SK-N-SH (cell line): ENCODE results near the gene ATP1A2. TPM values are rescaled to one million over a fixed set of nuclear protein-coding genes. Genes with fewer than 3 reads are reported as not detected.

Source experiments
- CTCF ChIA-PET: fragments of 300-600, 350-600 bp; formaldehyde crosslinking; extraction: SDS; loops from one replicate; lab custom pipeline; 2021; lab: Yijun Ruan, JAX
- POLR2A ChIA-PET: fragments of 350-600 bp; sonication (Branson Sonifier 250); formaldehyde crosslinking; extraction: SDS; loops from one replicate; lab custom pipeline; 2020; ENCODE audit warnings: antibody characterized with exemption, inconsistent platforms; lab: Yijun Ruan, JAX
- DNase-seq: peaks from one replicate; pipeline ENCODE4 v3.0.0; 2012
- H2AFZ ChIP-seq: fragments of 200-600 bp; sonication (generic); 2 replicates; pipeline ENCODE4 v1.8.1; 2016; ENCODE audit warnings: antibody characterized with exemption, mild to moderate bottlenecking, low read depth
- H3F3A ChIP-seq: fragments of 200-600 bp; sonication (generic); replicated peaks from 2 replicates; pipeline ENCODE3; 2016; ENCODE audit warnings: antibody characterized with exemption, mild to moderate bottlenecking; ENCODE audit not compliant: insufficient read depth
- H3K27ac ChIP-seq, 2 experiments: fragments of 200-500 bp in 1 of 2; fragments of 200-600 bp in 1 of 2; sonication (Bioruptor generic) in 1 of 2; sonication (generic), shearing (Covaris generic) in 1 of 2; 2 replicates each; pipeline versions ENCODE4 v1.5.1 to v1.6.1; 2014 to 2016; ENCODE audit warnings: low read depth in 2 of 2, inconsistent platforms in 1 of 2, low read length in 1 of 2, mild to moderate bottlenecking in 1 of 2, mixed read lengths in 1 of 2
- H3K27me3 ChIP-seq: fragments of 200-600 bp; sonication (generic), shearing (Covaris generic); 2 replicates; pipeline ENCODE4 v1.6.1; 2016; ENCODE audit warnings: mixed run types; ENCODE audit not compliant: insufficient read depth
- H3K36me3 ChIP-seq, 2 experiments: fragments of 200-500 bp in 1 of 2; fragments of 200-600 bp in 1 of 2; sonication (Bioruptor generic) in 1 of 2; sonication (generic) in 1 of 2; replicated peaks in 1 of 2; 2 replicates each; pipeline versions ENCODE3 to v1.5.1; 2014 to 2016; ENCODE audit warnings: low read length in 1 of 2, mild to moderate bottlenecking in 1 of 2; ENCODE audit not compliant: insufficient read depth in 2 of 2, control insufficient read depth in 1 of 2
- H3K4me1 ChIP-seq, 2 experiments: fragments of 200-500 bp in 1 of 2; fragments of 200-600 bp in 1 of 2; sonication (Bioruptor generic) in 1 of 2; sonication (generic), shearing (Covaris generic) in 1 of 2; 2 replicates each; pipeline versions ENCODE4 v1.5.1 to v1.6.1; 2014 to 2016; ENCODE audit warnings: low read depth in 1 of 2, low read length in 1 of 2, mixed run types in 1 of 2; ENCODE audit not compliant: insufficient read depth in 2 of 2, control insufficient read depth in 1 of 2
- H3K4me2 ChIP-seq: fragments of 200-600 bp; sonication (generic), shearing (Covaris generic); 2 replicates; pipeline ENCODE4 v1.6.1; 2017; ENCODE audit warnings: mixed run types
- H3K4me3 ChIP-seq, 2 experiments: fragments of 200-500 bp in 1 of 2; fragments of 200-600 bp in 1 of 2; sonication (Bioruptor generic) in 1 of 2; sonication (generic), shearing (Covaris generic) in 1 of 2; 2 replicates each; pipeline versions ENCODE4 v1.5.1 to v1.8.1; 2014 to 2016; ENCODE audit warnings: low read depth in 2 of 2, inconsistent platforms in 1 of 2, low read length in 1 of 2, mild to moderate bottlenecking in 1 of 2, mixed read lengths in 1 of 2, moderate library complexity in 1 of 2
- H3K79me2 ChIP-seq: fragments of 200-600 bp; sonication (generic); 2 replicates; pipeline ENCODE4 v1.8.1; 2017; ENCODE audit warnings: mild to moderate bottlenecking; ENCODE audit not compliant: insufficient read depth
- H3K9ac ChIP-seq: fragments of 200-600 bp; sonication (generic); 2 replicates; pipeline ENCODE4 v1.6.1; 2017; ENCODE audit warnings: mixed run types
- H3K9me2 ChIP-seq: fragments of 200-600 bp; sonication (generic); 2 replicates; pipeline ENCODE4 v1.6.1; 2017; ENCODE audit warnings: mixed run types
- H3K9me3 ChIP-seq: fragments of 200-600 bp; sonication (generic); 2 replicates; pipeline ENCODE4 v1.6.1; 2017; ENCODE audit warnings: mixed run types, mild to moderate bottlenecking, moderate library complexity
- H4K20me1 ChIP-seq: fragments of 200-600 bp; sonication (generic); 2 replicates; pipeline ENCODE4 v1.6.1; 2017; ENCODE audit warnings: mild to moderate bottlenecking, mixed run types; ENCODE audit not compliant: insufficient read depth
- CTCF ChIP-seq: fragments of 200-600 bp; sonication (generic); IDR thresholded peaks from 2 replicates; pipeline ENCODE4 v1.6.1; 2017; ENCODE audit warnings: antibody characterized with exemption, mild to moderate bottlenecking, moderate library complexity
- ELF1 ChIP-seq: IDR thresholded peaks from 2 replicates; pipeline ENCODE4 v1.4.0; 2012
- FOSL2 ChIP-seq: IDR thresholded peaks from 2 replicates; pipeline ENCODE4 v1.4.0; 2012; ENCODE audit warnings: low read depth, mild to moderate bottlenecking, moderate library complexity, borderline replicate concordance
- FOXM1 ChIP-seq: IDR thresholded peaks from 2 replicates; pipeline ENCODE4 v1.4.0; 2012; ENCODE audit warnings: low read depth, mild to moderate bottlenecking
- IRF3 ChIP-seq: fragments of 150-350 bp; IDR thresholded peaks from 2 replicates; pipeline ENCODE4 v1.6.1; 2016; ENCODE audit warnings: mild to moderate bottlenecking, low read depth, low read length
- MEF2A ChIP-seq: IDR thresholded peaks from 2 replicates; pipeline ENCODE4 v1.4.0; 2012; ENCODE audit warnings: low read depth, borderline replicate concordance
- MXI1 ChIP-seq: IDR thresholded peaks from 2 replicates; pipeline ENCODE4 v1.6.1; 2012; ENCODE audit warnings: mild to moderate bottlenecking, low read depth, low read length, improper control_type of control experiment
- NFIC ChIP-seq: IDR thresholded peaks from 2 replicates; pipeline ENCODE4 v1.4.0; 2012; ENCODE audit warnings: borderline replicate concordance
- NRF1 ChIP-seq: IDR thresholded peaks from 2 replicates; pipeline ENCODE4 v1.6.1; 2012; ENCODE audit warnings: low read depth, mild to moderate bottlenecking, low read length
- PBX3 ChIP-seq: IDR thresholded peaks from 2 replicates; pipeline ENCODE4; 2012
- RAD21 ChIP-seq: IDR thresholded peaks from 2 replicates; pipeline ENCODE4 v1.6.1; 2012; ENCODE audit warnings: mild to moderate bottlenecking, low read length
- REST ChIP-seq: IDR thresholded peaks from 2 replicates; pipeline ENCODE4 v1.6.1; 2012; ENCODE audit warnings: mild to moderate bottlenecking, low read depth, low read length, moderate library complexity
- RFX5 ChIP-seq: IDR thresholded peaks from 2 replicates; pipeline ENCODE4 v1.6.1; 2012; ENCODE audit warnings: mild to moderate bottlenecking, improper control_type of control experiment, low read length
- SMC3 ChIP-seq: IDR thresholded peaks from 2 replicates; pipeline ENCODE4 v1.6.1; 2012; ENCODE audit warnings: low read depth, low read length, improper control_type of control experiment
- TAF1 ChIP-seq: IDR thresholded peaks from 2 replicates; pipeline ENCODE4 v1.6.1; 2012; ENCODE audit warnings: low read depth, mild to moderate bottlenecking, low read length, moderate library complexity, borderline replicate concordance
- TCF12 ChIP-seq: IDR thresholded peaks from 2 replicates; pipeline ENCODE4 v1.4.0; 2012
- TEAD4 ChIP-seq: IDR thresholded peaks from 2 replicates; pipeline ENCODE4 v1.4.0; 2012; ENCODE audit warnings: mild to moderate bottlenecking, borderline replicate concordance; ENCODE audit not compliant: insufficient read depth
- USF2 ChIP-seq: fragments of 150-350 bp; IDR thresholded peaks from 2 replicates; pipeline ENCODE4 v1.6.1; 2017; ENCODE audit warnings: antibody characterized with exemption, low read length, low read depth, borderline replicate concordance
- WGBS: methylation state at CpG from one replicate; pipeline ENCODE4 v1.1.6; 2017; ENCODE audit warnings: low lambda C conversion rate; 5-methylcytosine and 5-hydroxymethylcytosine counted together
- polyA plus RNA-seq, 3 experiments: library from polyadenylated mRNA; depleted of rRNA; stranded (reverse); fragments of >200 nt; gene quantifications; 2 replicates each; pipeline ENCODE4 v1.2.3, GENCODE V29; 2012

The ATP1A2 gene
- polyA plus RNA-seq, 1 of the 3 experiments (the other 2 are of a cell fraction), result 0.07 TPM

- no peaks in the 10 kb centered on the region for H4K20me1 ChIP-seq
- no peaks in the 10 kb centered on the region for H3K79me2 ChIP-seq
- H3K27ac ChIP-seq, result no peak within 1 kb of the TSS
- H3K4me1 ChIP-seq, result peaks cover 3 to 5% of the 10 kb centered on the region in 2 experiments; a peak in 2 of 4 replicates
- no peaks in the 10 kb centered on the region for H3F3A ChIP-seq
- no peaks in the 10 kb centered on the region for H3K27me3 ChIP-seq
- TF ChIP-seq FOSL2 (no peak), NFIC (peak; percentile 46; the same call in 1 of the 2 replicates), RAD21 (no peak), NRF1 (no peak), FOXM1 (no peak), IRF3 (no peak)
- DNase-seq, result no peak
- H3K4me2 ChIP-seq, result no peak within 1 kb of the TSS
- H3K4me3 ChIP-seq, result no peak within 1 kb of the TSS
- ChIA-PET POLR2A (interaction anchor here (0.9 kb wide), 1 partner anchor 30 kb away, joined by 3 read pairs; no protein-coding TSS in a partner anchor), CTCF (interaction anchor here (0.9 to 7.5 kb wide), 8 partner anchors 18 to 104 kb away, joined by 4 to 293 read pairs (median 36); no protein-coding TSS in a partner anchor)
- H2AFZ ChIP-seq, result peak within 1 kb of the TSS; percentile 48
- no peaks in the 10 kb centered on the region for H3K36me3 ChIP-seq
- WGBS, result 68% methylated on average over 15 of the region's 15 CpGs
- H3K9me2 ChIP-seq, result no peaks in the 10 kb centered on the region
- H3K9ac ChIP-seq, result no peak within 1 kb of the TSS
- no peaks in the 10 kb centered on the region for H3K9me3 ChIP-seq
These were observed 74.4 kb downstream of the ATP1A2 start, which contains the start of gene CASQ1 for GRCh38 chr1:160189649-160190625. Gene CASQ1 (plus strand): TSS chr1:160190575. CDS start chr1:160190752, 177 bp downstream.

- Histone ChIP-seq H3K27me3 (no peaks in the 10 kb centered on the region), H2AFZ (no peak overlapping the region), H4K20me1 (no peaks in the 10 kb centered on the region), H3K9me3 (no peaks in the 10 kb centered on the region), H3K36me3 (no peaks in the 10 kb centered on the region), H3K4me3 (no peak overlapping the region), H3K9ac (no peak overlapping the region), H3K27ac (no peak overlapping the region), H3K79me2 (no peaks in the 10 kb centered on the region), H3K4me2 (no peak overlapping the region), H3F3A (no peaks in the 10 kb centered on the region), H3K9me2 (no peaks in the 10 kb centered on the region), H3K4me1 (peaks cover 3 to 5% of the 10 kb centered on the region in 2 experiments; a peak in 2 of 4 replicates)
- no peak for DNase-seq
- CTCF ChIA-PET, result interaction anchor here (1.0 to 7.5 kb wide), 11 partner anchors 9 to 107 kb away, joined by 3 to 293 read pairs (median 11); partner anchors contain the start of gene PEA15
- POLR2A ChIA-PET, result no interaction called here
- 76% methylated on average over 3 of the region's 3 CpGs for WGBS
- TF ChIP-seq USF2 (no peak), MEF2A (no peak), MXI1 (no peak), TCF12 (no peak), TEAD4 (no peak), CTCF (no peak), TAF1 (no peak), PBX3 (no peak), ELF1 (no peak), REST (no peak), SMC3 (no peak), RFX5 (no peak)
These were observed 76.2 kb downstream of the ATP1A2 start for GRCh38 chr1:160191756-160192155.
